GM12872 (cell line): ENCODE measurements around the gene TRIM37.

Experiments used
- CTCF ChIP-seq: IDR thresholded peaks from 3 replicates; pipeline ENCODE4 v1.5.1; 2011; ENCODE audit warnings: low read depth, mild to moderate bottlenecking, low read length, moderate library complexity; ENCODE audit not compliant: insufficient read depth

The TRIM37 gene

GRCh38 chr17:59062509-59062908 lies 44.2 kb downstream of the TRIM37 start:
- no peak for TF ChIP-seq CTCF

GRCh38 chr17:59056857-59057256 lies 49.8 kb downstream of the TRIM37 start:
- TF ChIP-seq CTCF: no peak

GRCh38 chr17:59049798-59050197 lies 56.9 kb downstream of the TRIM37 start:
- no peak for TF ChIP-seq CTCF

GRCh38 chr17:59047616-59048015 lies 59.1 kb downstream of the TRIM37 start:
- no peak for TF ChIP-seq CTCF

- no peak for TF ChIP-seq CTCF
These were observed 60.5 kb downstream of the TRIM37 start for GRCh38 chr17:59046192-59046591.

GRCh38 chr17:59038734-59039133 lies 67.9 kb downstream of the TRIM37 start:
- no peak for TF ChIP-seq CTCF

GRCh38 chr17:59037960-59038359 lies 68.7 kb downstream of the TRIM37 start:
- no peak for TF ChIP-seq CTCF

GRCh38 chr17:59030811-59031210 lies 75.9 kb downstream of the TRIM37 start:
- TF ChIP-seq CTCF: no peak
